Frontal cortex (tissue), 4 donors: ENCODE results near the gene ERC2. TPM values are rescaled to one million over a fixed set of nuclear protein-coding genes. Genes with fewer than 3 reads are reported as not detected.

Experiments
- DNase-seq, 2 donors: peaks; one replicate each; pipeline ENCODE4 v3.0.0; 2012; ENCODE audit warnings: low spot score in 2 of 2
- FAIRE-seq: peaks from 2 replicates; lab custom pipeline; 2012; peaks lifted over from hg19 to GRCh38; lab: Jason Lieb, UNC
- total RNA-seq: library from RNA; depleted of rRNA; stranded (reverse); fragments of >200 nt; gene quantifications from one replicate; pipeline ENCODE4 v1.2.3, GENCODE V29; 2014
- donor health status: control.
- donor health status: control.
- donor health status: control.

Gene ERC2
- total RNA-seq, 1 donor from 2014 or later = 77.9 TPM

GRCh38 chr3:56322862-56323261 is 145.4 kb downstream of the ERC2 start:
- FAIRE-seq (no peak), DNase-seq (no peak)

- no peak for FAIRE-seq
- DNase-seq = no peak
Observed at GRCh38 chr3:56321892-56322291, 146.4 kb downstream of the ERC2 start.

GRCh38 chr3:56321383-56321782 is 146.9 kb downstream of the ERC2 start:
- DNase-seq (no peak), FAIRE-seq (no peak)

GRCh38 chr3:56320883-56321282 is 147.4 kb downstream of the ERC2 start:
- DNase-seq (no peak), FAIRE-seq (no peak)

GRCh38 chr3:56318891-56319290 is 149.4 kb downstream of the ERC2 start:
- FAIRE-seq = no peak
- DNase-seq = no peak

- DNase-seq = no peak
- FAIRE-seq = no peak
Observed at GRCh38 chr3:56316944-56317343, 151.3 kb downstream of the ERC2 start.

GRCh38 chr3:56314842-56315241 is 153.4 kb downstream of the ERC2 start:
- FAIRE-seq (no peak), DNase-seq (no peak)

GRCh38 chr3:56309465-56309864 is 158.8 kb downstream of the ERC2 start:
- no peak for FAIRE-seq
- DNase-seq = no peak

- no peak for FAIRE-seq
Observed at GRCh38 chr3:56308471-56308870, 159.8 kb downstream of the ERC2 start.

GRCh38 chr3:56304069-56304468 is 164.2 kb downstream of the ERC2 start:
- DNase-seq = no peak
- no peak for FAIRE-seq

More at GRCh38 chr3:56308471-56308870, 159.8 kb downstream of the ERC2 start:
- no peak for DNase-seq

GRCh38 chr3:56303487-56303886 is 164.8 kb downstream of the ERC2 start:
- FAIRE-seq = no peak
- no peak for DNase-seq

GRCh38 chr3:56302417-56302816 is 165.8 kb downstream of the ERC2 start:
- FAIRE-seq (no peak), DNase-seq (no peak)

- FAIRE-seq (no peak), DNase-seq (no peak)
Observed at GRCh38 chr3:56297281-56297840, 170.9 kb downstream of the ERC2 start.

- no peak for FAIRE-seq
- DNase-seq = no peak
Observed at GRCh38 chr3:56296361-56296760, 171.9 kb downstream of the ERC2 start.

- FAIRE-seq (no peak), DNase-seq (no peak)
Observed at GRCh38 chr3:56295161-56295560, 173.1 kb downstream of the ERC2 start.

GRCh38 chr3:56294286-56294685 is 174.0 kb downstream of the ERC2 start:
- FAIRE-seq (no peak), DNase-seq (no peak)

GRCh38 chr3:56291953-56292352 is 176.3 kb downstream of the ERC2 start:
- FAIRE-seq = no peak
- DNase-seq = no peak

- FAIRE-seq (no peak), DNase-seq (no peak)
Observed at GRCh38 chr3:56291244-56291680, 177.0 kb downstream of the ERC2 start.

GRCh38 chr3:56290374-56290773 is 177.9 kb downstream of the ERC2 start:
- DNase-seq (no peak), FAIRE-seq (no peak)

- DNase-seq (no peak), FAIRE-seq (no peak)
Observed at GRCh38 chr3:56288258-56288657, 180.0 kb downstream of the ERC2 start.

GRCh38 chr3:56282341-56282740 is 185.9 kb downstream of the ERC2 start:
- FAIRE-seq (no peak), DNase-seq (no peak)

- FAIRE-seq (no peak), DNase-seq (no peak)
Observed at GRCh38 chr3:56277236-56277635, 191.0 kb downstream of the ERC2 start.
